ENCODE results near the gene DOCK3.
"Not testable (repeated sequence)": the region's sequence is repeated elsewhere in the genome, so short reads cannot be mapped to it uniquely, and the experiment has no call there.

The DOCK3 gene

DNA sequence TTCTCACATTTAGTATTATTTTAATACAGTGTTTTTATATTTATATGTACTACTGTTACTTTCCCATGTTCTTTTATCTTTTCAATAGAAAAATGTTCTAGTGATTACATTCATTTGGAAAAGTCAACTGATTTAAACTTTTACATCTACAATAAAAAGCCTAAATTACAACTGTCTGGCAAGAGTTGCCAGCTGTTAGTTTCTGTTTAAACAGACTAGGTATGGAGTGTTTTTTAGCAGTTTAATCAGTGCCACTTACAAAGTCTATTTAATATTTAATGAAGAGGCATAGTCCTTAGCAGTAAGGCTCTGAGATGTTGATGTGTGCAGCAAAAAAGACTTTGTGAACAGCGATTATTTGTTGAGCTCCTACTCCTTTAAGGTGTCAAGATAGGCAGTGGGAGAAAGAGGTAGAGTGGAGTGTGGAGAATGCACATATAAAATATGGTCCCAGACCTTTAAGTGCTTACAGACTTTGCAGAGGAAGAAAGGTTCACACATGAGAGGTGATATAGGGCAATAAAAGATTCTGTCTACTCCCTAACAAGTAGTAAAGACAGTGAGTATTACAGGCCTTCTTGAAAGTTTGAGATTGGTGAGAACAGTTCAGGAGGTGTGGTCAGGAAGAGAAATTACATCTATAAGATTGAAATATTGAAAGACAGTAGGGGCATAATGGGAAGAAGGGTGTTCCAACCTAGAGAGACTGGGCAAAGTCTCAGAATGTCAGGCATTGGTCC lies 320.5 kb downstream of the DOCK3 start:
- no peak for DNase-seq

DNA sequence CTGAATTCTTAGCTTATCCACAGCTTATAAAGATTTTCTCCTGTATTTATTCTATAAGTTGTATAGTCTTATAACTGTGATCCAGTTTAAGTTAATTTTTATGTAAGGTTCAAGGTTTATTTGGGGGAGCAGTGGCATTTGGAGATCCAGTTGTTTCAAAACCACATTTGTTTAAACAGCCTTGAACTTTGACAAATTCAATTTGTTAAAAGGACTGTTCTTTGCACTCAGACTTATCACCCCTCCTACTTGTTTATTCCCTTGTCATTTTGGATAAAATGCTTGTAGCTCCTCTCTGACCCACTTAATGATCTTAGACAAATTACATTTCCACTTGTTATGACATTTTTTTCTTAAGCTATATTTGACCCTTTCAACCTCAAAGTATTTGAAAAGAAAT lies 327.8 kb downstream of the DOCK3 start:
- DNase-seq, result no peak

DNA sequence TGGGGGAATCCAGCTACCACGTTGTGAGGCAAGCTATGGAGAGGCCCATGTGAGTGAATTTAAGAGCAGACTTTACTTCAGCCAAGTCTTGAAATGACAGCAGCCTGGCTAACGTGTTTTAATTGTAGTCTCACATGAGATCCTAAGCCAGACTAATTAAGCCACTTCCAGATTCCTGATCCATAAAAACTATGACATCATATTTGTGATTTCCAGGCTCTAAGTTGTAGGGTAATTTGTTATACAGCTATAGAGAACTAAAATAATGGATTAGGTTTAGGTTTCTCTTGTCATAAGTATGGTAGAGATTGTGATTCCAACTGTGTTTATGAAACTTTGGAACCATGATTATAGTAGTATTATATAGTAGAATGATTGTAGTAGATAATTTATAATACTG lies 329.5 kb downstream of the DOCK3 start:
- DNase-seq, result no peak

DNA sequence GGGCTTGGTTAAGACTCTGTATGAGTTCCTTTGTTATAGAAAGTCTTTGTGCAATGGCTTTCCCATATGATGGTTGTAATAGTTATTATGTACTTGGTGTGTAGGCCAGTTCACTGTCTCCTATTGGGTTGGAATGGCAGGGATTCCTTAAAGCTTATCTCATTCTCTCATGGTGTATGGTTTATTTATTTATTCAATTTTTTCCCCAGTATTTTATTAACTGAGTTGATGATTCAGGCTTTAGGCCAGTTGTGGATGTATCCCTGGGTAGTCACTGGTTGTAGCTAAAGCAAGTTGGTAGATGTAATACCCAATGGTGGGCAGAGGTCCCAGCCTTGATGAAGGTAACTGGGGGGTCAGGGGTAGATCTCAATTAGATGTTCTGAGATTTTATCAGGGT lies 349.4 kb downstream of the DOCK3 start:
- DNase-seq, result no peak

DNA sequence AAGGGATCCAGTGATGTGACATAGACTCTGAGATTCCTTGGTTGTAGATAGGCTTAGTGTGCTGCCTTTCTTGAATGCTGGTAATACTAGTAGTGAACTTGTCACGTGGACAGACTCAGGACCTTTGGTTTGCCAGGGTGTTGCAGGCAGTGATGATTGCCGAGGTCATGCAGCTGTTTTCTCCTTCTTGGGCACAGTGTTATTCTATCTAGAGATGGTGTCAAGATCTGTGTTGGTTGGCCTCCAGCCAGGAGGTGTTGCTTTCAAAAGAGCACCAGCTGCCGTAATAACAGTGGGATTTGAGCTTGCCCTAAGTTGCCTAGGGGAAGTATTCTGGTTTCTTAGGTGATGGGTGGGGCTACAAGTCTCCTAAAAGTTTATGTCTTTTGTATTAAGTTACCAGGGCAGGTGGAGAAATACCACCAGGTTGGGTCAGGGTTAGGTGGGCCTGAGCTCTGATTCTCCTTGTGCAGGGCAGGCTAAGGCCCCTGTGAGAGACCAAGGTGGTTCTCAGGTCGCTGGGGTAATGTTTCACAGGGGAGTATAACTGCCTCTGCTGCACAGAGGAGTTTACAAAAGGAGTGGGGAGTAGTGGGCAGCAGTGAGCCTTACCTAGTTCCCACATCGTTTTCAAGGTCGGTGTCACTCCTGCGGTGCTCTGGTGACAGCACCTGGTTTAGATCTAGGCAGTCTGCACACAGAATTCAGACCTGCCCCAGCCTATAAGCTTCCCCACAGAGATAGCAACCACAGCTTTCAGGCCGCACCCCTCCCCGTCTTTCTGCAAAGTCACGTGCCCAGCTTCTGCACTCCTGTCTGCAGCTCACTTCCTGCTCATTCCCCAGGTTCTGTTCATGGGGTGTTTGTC lies 350.3 kb downstream of the DOCK3 start:
- no peak for DNase-seq

DNA sequence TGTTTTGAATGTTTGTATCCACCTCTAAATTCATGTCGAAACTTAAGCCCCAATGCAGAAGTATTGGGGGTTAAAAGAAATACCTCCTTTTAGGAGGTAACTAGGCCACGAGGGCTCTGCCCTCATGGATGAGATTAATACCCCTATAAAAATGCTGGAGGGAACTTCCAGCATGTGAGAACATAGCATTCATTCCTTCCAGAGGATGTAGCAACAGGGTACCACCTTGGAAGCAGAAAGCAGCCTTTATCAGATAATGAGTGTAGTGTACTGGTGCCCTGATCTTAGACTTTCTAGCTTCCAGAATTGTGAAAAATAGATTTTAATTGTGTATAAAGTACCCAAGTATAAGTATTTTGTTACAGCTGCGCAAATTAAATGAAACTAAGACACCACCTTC lies 356.9 kb downstream of the DOCK3 start:
- no peak for DNase-seq

DNA sequence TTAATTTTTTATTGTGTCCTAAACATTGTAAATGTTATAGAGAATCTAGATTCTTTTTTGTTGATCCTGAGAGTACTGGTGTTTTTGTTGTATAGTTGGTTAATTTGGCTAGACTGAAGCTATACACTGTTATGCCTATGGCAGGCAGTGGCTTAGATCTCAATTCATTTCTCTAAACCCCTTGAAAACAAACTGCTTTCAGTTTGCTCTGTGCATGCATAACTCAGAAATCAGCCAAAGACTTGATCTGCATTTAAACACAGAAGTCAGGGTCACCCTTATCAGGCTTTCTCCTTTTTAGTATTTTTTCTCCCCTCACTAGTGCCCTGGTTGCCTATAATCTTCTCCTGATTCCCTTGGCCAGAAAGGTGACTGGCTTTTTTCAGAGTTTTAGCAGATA lies 360.9 kb downstream of the DOCK3 start:
- no peak for DNase-seq

DNA sequence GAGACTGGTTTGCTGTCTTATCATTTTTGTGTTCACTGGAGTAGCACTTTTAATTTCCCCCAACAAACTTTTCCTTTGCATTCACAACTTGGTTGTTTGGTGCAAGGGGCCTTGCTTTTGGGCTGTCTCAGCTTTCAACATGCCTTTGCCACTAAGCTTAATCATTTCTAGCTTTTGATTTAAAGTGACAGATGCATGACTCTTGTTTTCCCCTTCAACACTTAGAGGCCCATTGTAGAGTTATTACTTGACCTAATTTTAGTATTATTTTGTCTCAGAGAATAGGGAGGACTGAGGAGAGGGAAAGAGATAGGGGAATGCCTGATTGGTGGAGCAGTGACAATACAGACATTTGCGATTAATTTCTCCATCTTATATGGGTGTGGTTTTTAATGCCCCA lies 370.3 kb downstream of the DOCK3 start:
- DNase-seq, result no peak

DNA sequence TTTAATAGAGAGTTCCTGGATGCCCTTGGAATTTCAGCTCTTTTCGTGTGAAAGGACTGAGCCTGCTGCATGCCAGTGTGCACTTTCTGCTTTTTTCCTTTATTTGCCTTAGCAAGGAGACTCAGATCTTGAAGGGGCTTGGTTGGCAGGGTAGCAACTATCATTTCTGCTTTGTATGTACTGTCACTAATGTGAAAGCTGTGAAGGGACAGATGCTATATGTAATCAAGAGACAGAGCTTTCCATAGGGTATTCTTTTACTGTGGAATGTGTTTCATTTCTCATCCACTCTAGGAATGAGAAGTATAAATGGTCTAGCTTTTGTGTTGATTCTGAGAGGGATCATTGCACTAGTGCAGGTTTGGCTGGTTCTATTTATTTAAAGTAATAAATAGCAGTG lies 377.8 kb downstream of the DOCK3 start:
- DNase-seq, result no peak

DNA sequence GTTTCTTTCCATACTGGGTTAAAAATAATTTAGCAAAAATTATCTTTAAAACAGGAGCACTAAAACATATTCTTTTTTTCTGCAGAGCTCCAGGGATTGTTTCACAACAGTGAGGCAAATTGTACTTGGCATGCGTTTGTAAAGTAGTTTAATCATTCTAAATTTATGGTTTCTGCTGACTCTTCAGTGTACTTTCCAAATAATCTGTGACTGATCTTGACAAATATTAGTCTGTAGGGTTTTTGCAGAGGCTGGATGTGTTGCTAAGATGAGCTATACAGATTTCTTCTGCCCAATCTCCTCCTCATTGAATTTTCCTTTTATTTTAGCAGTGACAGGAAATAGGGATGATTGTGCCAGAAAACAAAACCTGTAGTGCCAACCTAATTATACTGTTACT lies 382.4 kb downstream of the DOCK3 start:
- no peak for DNase-seq

DNA sequence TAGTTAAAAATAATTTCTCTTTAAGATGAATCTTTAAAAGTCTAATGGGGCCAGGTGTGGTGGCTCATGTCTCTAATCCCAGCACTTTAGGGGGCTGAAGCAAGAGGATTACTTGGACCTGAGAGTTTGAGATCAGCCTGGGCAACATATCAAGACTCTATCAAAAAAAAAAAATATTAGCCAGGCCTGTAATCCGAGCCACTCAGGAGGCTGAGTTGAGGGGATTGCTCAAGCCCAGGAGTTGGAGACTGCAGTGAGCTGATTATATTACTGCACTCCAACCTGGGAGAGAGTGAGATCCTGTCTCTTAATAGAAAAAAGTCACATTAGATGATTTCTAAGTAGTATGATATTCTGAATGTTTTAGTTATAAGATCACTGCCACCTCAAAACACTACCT lies 388.3 kb downstream of the DOCK3 start:
- no peak for DNase-seq

DNA sequence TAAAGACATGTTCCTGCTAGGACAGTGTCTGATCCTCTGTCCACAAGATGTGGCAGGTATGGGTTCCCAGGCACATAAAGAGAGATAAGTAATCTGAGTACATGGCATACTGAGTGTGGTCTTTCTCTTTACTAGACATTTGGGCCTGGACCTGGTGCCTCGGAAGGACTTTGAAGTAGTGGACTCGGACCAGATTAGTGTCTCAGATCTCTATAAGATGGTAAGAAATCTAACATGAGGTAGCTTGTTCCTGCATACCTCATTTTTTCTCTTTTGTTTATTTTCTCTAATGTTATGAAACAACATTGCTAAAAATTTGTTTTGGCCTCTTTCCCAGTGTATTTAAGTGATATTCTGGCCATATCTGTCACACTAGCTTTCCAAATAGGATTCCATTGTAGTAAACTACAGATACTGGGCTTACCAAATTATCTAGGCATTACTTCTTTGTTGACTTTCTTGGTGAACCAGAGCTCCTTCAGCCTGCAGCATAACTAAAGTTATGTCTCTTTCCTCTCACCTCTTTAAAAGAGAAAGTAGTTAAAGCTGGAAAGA lies 400.6 kb downstream of the DOCK3 start:
- DNase-seq, result no peak

DNA sequence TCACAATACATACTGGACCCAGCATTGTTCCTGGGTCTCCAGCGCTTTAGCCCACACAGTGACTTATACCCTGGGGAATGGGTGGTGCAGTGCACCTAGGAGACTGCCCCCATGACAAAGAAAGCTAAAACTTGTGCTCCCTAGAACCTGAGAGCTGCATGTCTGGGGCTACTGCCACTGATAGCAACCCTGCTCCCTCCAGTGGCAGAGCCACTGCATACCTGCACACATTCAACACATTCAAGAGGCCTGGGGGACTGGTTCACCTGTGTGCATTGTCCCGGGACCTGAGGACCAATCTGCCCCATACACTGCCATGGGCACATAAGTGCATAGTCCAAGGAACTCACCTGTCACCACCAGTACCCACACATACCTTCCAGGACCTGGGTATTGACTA lies 407.6 kb downstream of the DOCK3 start:
- no peak for DNase-seq

DNA sequence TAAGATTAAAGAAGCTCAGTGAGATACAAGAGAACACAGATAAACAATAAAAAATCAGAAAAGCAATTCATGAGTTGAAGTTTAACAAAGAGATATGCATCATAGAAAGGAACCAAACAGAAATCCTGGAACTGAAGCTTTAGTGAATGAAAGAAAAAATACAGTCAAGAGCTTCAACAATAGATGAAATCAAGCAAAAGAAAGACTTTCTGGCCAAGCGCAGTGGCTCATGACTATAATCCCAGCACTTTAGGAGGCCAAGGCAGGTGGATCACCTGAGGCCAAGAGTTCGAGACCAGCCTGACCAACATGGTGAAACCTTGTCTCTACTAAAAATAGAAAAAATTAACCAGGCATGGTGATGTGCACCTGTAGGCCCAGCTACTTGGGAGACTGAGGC lies 408.8 kb downstream of the DOCK3 start:
- DNase-seq, result no peak

DNA sequence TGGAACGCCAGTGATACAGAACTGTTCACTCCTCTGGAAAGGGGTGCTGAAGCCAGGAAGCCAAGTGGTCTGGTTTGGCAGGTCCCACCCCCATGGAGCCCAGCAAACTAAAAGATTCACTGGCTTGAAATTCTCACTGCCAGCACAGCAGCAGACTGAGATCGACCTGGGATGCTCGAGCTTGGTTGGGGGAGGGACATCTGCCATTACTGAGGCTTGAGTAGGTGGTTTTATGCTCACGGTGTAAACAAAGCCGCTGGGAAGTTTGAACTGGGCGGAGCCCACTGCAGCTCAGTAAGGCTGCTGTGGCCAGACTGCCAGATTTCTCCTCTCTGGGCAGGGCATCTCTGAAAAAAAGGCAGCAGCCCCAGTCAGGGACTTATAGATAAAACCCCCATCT lies 417.4 kb downstream of the DOCK3 start:
- DNase-seq, result not testable (repeated sequence)

DNA sequence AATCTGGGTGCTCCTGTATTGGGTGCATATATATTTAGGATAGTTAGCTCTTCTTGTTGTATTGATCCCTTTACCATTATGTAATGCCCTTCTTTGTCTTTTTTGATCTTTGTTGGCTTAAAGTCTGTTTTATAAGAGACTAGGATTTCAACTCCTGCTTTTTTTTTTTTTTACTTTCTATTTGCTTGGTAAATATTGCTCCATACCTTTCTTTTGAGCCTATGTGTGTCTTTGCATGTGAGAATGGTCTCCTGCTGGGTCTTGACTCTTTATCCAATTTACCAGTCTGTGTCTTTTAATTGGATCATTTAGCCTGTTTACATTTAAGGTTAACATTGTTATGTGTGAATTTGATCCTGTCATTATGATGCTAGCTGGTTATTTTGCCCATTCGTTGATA lies 420.1 kb downstream of the DOCK3 start:
- DNase-seq, result not testable (repeated sequence)

DNA sequence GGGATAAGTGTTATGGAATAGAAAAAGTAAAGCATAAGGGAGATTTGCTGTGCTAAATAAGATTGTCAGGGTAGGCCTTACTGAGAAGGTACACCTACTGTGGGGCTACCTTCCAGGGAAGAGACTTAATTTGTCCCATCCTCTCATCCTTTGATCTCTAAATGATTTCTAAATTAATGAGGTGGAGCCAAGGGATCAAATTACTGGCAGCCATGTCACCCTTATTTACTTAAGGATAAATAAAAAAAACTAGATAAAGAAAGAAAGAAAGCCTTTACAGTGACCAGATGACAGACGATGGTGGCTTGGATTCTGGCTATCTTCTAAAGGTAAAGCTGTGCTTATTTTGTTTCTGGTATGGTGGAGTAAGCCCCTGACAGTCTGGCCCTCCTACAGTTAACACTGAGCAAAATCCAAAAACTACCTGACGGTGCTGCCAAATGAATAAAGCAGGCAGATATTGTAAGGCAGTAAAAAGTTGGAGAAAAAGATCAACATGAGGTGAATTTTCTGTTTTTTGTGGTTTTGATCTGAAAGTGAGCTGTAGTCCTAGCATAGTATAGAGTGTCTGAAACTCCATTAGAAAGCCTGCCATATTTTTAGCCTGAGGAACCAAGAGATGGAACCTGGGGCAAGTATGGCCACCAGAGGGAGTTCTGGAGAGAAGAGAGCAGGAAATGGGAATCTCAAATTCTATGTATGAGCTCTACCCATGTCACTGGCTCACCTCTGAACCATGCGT lies 425.2 kb downstream of the DOCK3 start:
- DNase-seq, result peak; percentile 39

DNA sequence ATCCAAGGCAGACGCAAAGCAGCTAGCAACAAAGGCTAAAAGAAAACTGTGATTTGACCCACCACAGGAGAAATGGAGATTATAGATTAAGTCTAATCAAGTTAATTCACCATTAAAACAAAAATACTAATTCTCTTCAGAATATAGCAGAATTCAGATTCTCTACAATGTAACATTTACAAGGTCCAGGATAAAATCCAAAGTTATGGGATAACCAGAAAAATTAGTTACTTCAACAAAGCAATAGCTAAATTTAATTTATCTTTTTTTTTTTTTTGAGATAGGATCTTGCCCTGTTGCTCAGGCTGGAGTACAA lies 425.8 kb downstream of the DOCK3 start:
- no peak for DNase-seq

DNA sequence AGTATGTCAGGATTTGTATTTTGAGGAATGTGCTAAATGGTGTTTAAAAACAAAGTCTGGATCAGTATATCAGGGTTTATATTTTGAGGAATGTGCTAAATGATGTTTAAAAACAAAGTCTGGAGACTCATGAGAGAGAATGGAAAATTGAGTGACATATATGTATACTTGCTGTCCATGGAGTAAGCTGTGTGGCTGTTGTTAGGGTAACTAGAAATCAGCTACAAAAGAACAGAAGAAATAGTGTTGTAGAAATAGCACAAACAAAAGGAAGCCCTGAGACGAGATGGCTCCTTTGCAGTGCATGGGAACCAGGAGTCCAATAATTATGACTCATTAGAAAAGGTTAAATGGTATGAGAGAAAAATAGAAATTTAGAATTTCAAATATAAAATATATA lies 427.7 kb downstream of the DOCK3 start:
- DNase-seq, result no peak

DNA sequence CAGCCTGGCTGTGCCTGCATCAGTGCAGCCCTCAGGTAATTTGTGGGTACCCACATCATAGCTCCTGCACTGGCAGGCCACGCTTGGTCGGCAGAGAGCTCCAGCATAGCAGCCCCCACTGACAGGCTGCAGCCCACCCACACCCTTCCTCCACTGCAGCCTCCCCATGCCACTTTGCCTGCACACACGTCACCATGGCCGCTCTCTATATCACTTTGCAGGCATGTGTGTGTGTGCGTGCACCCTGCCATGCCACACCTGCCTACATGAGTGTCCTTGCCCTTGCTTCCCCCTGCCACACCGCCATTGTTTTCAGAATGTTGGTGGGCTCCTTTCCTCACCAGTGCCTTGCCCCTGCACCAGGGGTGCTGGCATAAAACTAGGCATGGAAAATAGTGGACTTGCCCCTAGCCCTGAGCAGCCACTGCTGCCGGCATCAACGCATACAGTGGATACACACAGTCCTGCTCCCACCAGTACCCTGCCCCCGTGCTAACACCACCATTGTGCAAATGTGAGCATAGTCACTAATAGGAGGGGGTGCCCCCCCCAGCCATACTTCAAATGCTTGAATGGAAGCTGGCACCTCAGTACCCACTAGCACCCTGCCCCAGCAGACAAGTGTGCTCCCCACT lies 431.6 kb downstream of the DOCK3 start:
- DNase-seq, result no peak

DNA sequence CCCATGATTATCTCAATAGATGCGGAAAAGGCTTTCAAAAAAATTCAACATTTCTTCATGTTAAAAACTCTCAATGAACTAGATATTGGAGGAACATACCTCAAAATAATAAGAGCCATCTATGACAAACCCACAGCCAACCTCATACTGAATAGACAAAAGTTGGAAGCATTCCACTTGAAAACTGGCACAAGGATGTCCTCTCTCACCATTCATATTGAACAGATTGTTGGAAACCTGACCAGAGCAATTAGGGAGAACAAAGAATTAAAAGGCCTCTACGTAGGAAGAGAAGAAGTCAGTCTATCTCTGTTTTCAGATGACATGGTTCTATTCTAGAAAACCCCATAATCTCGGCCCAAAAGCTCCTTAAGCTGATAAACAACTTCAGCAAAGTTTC lies 435.9 kb downstream of the DOCK3 start:
- no peak for DNase-seq

DNA sequence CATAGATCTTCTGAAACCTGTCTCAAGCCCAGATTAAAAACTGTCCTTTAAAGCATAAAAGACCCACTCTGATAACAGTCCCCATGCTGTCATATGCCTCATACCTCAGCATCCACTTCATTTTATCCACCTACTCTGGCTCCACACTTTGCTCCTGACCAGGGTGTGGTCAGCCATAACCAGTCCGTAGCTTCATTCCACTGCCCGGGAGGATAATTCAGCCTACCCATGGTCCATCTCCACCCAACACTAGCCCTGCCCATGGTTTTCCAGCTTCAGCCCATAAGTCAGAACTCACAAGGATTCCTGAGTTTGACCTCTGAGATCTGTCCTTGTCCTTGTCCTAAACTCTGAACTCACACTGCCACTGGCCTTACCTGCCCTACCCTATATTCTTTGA lies 448.2 kb downstream of the DOCK3 start:
- no peak for DNase-seq

DNA sequence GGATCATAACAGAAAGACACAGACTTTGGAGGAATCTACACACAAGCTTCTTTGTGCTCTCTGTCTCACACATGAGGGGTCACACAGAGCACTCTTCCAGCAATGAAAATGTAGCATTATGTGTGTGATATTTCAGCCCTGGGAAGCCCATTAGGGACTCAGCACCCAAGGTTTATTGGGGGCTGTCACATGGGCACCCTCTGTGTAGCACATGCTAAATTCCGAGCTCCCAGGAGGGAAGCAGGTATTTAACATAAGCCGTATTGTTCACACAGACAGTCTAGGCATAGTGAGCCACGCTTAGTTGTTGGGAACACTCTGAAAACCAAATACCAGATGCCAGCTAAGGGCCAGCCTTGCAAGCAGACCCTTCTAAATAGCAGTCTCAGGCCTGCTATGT lies 448.8 kb downstream of the DOCK3 start:
- no peak for DNase-seq
